Keratinocyte (primary cell): ENCODE data around the gene CMBL. TPM values are rescaled to one million over a fixed set of nuclear protein-coding genes. Genes with fewer than 3 reads are reported as not detected.

Experiments used
- DNase-seq: peaks from one replicate; pipeline ENCODE4 v3.0.0-alpha.2; 2011; ENCODE audit warnings: low read depth, missing footprints, low spot score
- FAIRE-seq: peaks from 2 replicates; lab custom pipeline; 2011; peaks lifted over from hg19 to GRCh38; lab: Jason Lieb, UNC
- H2AFZ ChIP-seq: 2 replicates; pipeline ENCODE4 v1.6.0; 2012; ENCODE audit warnings: low read length, control low read depth, inconsistent platforms; ENCODE audit not compliant: control insufficient read depth
- H3K27ac ChIP-seq: 2 replicates; pipeline ENCODE4 v1.5.1; 2011; ENCODE audit warnings: low read length; ENCODE audit not compliant: control insufficient read depth, insufficient read depth
- H3K27me3 ChIP-seq: 3 replicates; pipeline ENCODE4 v1.6.0; 2011; ENCODE audit warnings: low read length; ENCODE audit not compliant: control insufficient read depth, insufficient read depth; ENCODE audit errors: extremely low read depth
- H3K36me3 ChIP-seq, 2 experiments: 2 replicates in 1 of 2; 3 replicates in 1 of 2; pipeline ENCODE4 v1.5.1; 2011; ENCODE audit warnings: low read length in 2 of 2, mild to moderate bottlenecking in 1 of 2; ENCODE audit not compliant: control insufficient read depth in 2 of 2, insufficient read depth in 2 of 2; ENCODE audit errors: extremely low read depth in 1 of 2
- H3K4me1 ChIP-seq: 3 replicates; pipeline ENCODE4 v1.5.1; 2011; ENCODE audit warnings: low read length; ENCODE audit not compliant: control insufficient read depth, insufficient read depth; ENCODE audit errors: extremely low read depth
- H3K4me2 ChIP-seq: 3 replicates; pipeline ENCODE4 v1.6.0; 2011; ENCODE audit warnings: low read depth, low read length; ENCODE audit not compliant: control insufficient read depth, insufficient read depth; ENCODE audit errors: extremely low read depth
- H3K4me3 ChIP-seq, 3 experiments: fragments of 200-600 bp in 1 of 3; sonication (generic) in 1 of 3; 2 replicates in 2 of 3; 3 replicates in 1 of 3; pipeline ENCODE4 v1.5.1; 2011 to 2016; ENCODE audit warnings: low read length in 3 of 3, mild to moderate bottlenecking in 3 of 3, control low read depth in 2 of 3, inconsistent platforms in 1 of 3, low read depth in 1 of 3, mixed read lengths in 1 of 3, mixed run types in 1 of 3, moderate library complexity in 1 of 3; ENCODE audit not compliant: control insufficient read depth in 2 of 3, insufficient read depth in 2 of 3; ENCODE audit errors: extremely low read depth in 1 of 3
- H3K79me2 ChIP-seq: 2 replicates; pipeline ENCODE4 v1.6.0; 2012; ENCODE audit warnings: low read length; ENCODE audit not compliant: control insufficient read depth, insufficient read depth
- H3K9ac ChIP-seq: 3 replicates; pipeline ENCODE4 v1.6.0; 2011; ENCODE audit warnings: low read length; ENCODE audit not compliant: control insufficient read depth, insufficient read depth; ENCODE audit errors: extremely low read depth
- H3K9me1 ChIP-seq: 3 replicates; pipeline ENCODE4 v1.6.0; 2011; ENCODE audit warnings: low read length; ENCODE audit not compliant: control insufficient read depth, insufficient read depth; ENCODE audit errors: extremely low read depth
- H3K9me3 ChIP-seq: 2 replicates; pipeline ENCODE4 v1.5.1; 2012; ENCODE audit warnings: low read depth, low read length; ENCODE audit not compliant: control insufficient read depth
- H4K20me1 ChIP-seq: 3 replicates; pipeline ENCODE4 v1.6.0; 2011; ENCODE audit warnings: low read length; ENCODE audit not compliant: control insufficient read depth, insufficient read depth; ENCODE audit errors: extremely low read depth
- EZH2 ChIP-seq: IDR thresholded peaks from one replicate; pipeline ENCODE4 v1.6.1; 2012; ENCODE audit warnings: inconsistent platforms, mild to moderate bottlenecking, low read length, moderate library complexity
- dilution Hi-C: fragments of 300-500 bp; cut with MboI; formaldehyde crosslinking; loops from one replicate; pipeline ENCODE4 v1.7.0; 2020; ENCODE audit warnings: low sequenced_read_pairs; ENCODE audit not compliant: extremely low pct_ligation_motif_present
- polyA plus RNA-seq, 5 experiments: library from polyadenylated mRNA; depleted of rRNA in 3 of 5; stranded (reverse) in 3 of 5; stranded (forward) in 1 of 5; unstranded in 1 of 5; fragments of >200 nt; gene quantifications; 1 replicate in 1 of 5; 2 replicates in 3 of 5; 3 replicates in 1 of 5; pipeline versions ENCODE4 v1.2.1 to v1.2.3, GENCODE V29; 2011 to 2012; ENCODE audit warnings: missing spikeins in 2 of 5, low read depth in 1 of 5, low replicate concordance in 1 of 5
- TF ChIP-seq, protein P1 (sequence below), 3 experiments: IDR thresholded peaks in 1 of 3; conservative IDR thresholded peaks in 1 of 3; optimal IDR thresholded peaks in 1 of 3; 2 replicates in 2 of 3; 3 replicates in 1 of 3; pipeline versions ENCODE3 to v1.5.1; 2011; ENCODE audit warnings: low read length in 3 of 3, mild to moderate bottlenecking in 3 of 3, moderate library complexity in 2 of 3, control low read depth in 1 of 3, inconsistent platforms in 1 of 3; ENCODE audit not compliant: insufficient read depth in 2 of 3; ENCODE audit errors: extremely low read depth in 1 of 3

CMBL gene
- polyA plus RNA-seq, 1 donor (not counting 4 experiments of a cell fraction or from before 2014, with no cell fraction given), result 9.1 TPM

DNA sequence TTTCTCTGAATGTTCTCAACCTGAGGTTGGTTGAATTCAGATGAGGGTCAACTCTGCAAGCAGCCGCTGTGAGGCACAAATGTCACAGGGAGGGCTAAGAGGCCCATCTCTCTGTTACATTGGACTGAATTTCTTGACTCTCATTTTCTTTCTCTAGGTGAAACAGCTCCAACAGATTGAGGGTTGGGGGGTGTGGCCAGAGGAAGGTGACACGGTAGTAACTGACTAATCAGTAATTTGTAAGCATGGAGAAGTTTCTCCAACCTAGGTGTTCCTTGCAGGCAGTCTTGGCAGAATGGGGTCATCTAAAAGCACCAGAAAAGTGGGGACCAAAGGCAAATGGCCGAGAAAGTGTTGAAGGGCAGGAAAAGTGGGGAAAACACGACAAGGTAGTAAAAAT is 40.9 kb downstream of the CMBL start:
- Histone ChIP-seq H3K27me3 (no peaks in the 10 kb centered on the region), H3K4me2 (no peak overlapping the region), H3K36me3 (peaks cover 19 to 23% of the 10 kb centered on the region in 2 experiments), H4K20me1 (peaks cover 3% of the 10 kb centered on the region), H3K9me3 (no peaks in the 10 kb centered on the region), H3K27ac (peak overlapping the region; percentile 65), H2AFZ (no peak overlapping the region), H3K9me1 (peaks cover 3% of the 10 kb centered on the region), H3K4me1 (peaks cover 15% of the 10 kb centered on the region), H3K4me3 (no peak overlapping the region), H3K9ac (no peak overlapping the region), H3K79me2 (no peaks in the 10 kb centered on the region)
- TF ChIP-seq, protein P1, sequence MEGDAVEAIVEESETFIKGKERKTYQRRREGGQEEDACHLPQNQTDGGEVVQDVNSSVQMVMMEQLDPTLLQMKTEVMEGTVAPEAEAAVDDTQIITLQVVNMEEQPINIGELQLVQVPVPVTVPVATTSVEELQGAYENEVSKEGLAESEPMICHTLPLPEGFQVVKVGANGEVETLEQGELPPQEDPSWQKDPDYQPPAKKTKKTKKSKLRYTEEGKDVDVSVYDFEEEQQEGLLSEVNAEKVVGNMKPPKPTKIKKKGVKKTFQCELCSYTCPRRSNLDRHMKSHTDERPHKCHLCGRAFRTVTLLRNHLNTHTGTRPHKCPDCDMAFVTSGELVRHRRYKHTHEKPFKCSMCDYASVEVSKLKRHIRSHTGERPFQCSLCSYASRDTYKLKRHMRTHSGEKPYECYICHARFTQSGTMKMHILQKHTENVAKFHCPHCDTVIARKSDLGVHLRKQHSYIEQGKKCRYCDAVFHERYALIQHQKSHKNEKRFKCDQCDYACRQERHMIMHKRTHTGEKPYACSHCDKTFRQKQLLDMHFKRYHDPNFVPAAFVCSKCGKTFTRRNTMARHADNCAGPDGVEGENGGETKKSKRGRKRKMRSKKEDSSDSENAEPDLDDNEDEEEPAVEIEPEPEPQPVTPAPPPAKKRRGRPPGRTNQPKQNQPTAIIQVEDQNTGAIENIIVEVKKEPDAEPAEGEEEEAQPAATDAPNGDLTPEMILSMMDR (optimal IDR thresholded peaks at IDR 0.05 in 1 of 3, IDR thresholded peaks at IDR 0.05 in 1 of 3, conservative IDR thresholded peaks at IDR 0.05 in 1 of 3; ENCODE audit: extremely low read depth in 1 of 3, insufficient read depth in 2 of 3, low read length in 3 of 3), result no peak
- no peak for TF ChIP-seq EZH2
- FAIRE-seq (no peak), DNase-seq (no peak)
- dilution Hi-C loops, result no loop called here

- dilution Hi-C loops, result no loop called here
- Histone ChIP-seq H3K4me3 (no peak overlapping the region), H3K9ac (no peak overlapping the region), H2AFZ (no peak overlapping the region), H3K27me3 (no peaks in the 10 kb centered on the region), H4K20me1 (peaks cover 3% of the 10 kb centered on the region), H3K79me2 (no peaks in the 10 kb centered on the region), H3K4me2 (no peak overlapping the region), H3K4me1 (peaks cover 15% of the 10 kb centered on the region), H3K27ac (no peak overlapping the region), H3K9me1 (no peaks in the 10 kb centered on the region), H3K36me3 (peaks cover 23 to 28% of the 10 kb centered on the region in 2 experiments), H3K9me3 (no peaks in the 10 kb centered on the region)
- FAIRE-seq, result no peak
- TF ChIP-seq, protein P1 (optimal IDR thresholded peaks at IDR 0.05 in 1 of 3, IDR thresholded peaks at IDR 0.05 in 1 of 3, conservative IDR thresholded peaks at IDR 0.05 in 1 of 3; ENCODE audit: extremely low read depth in 1 of 3, insufficient read depth in 2 of 3, low read length in 3 of 3), result no peak
- no peak for TF ChIP-seq EZH2
- no peak for DNase-seq
Observed at GRCh38 chr5:10266137-10266536, 41.6 kb downstream of the CMBL start.
